GM18505 (cell line): ENCODE measurements around the gene TNPO3.
"Not testable (repeated sequence)": the region's sequence is repeated elsewhere in the genome, so short reads cannot be mapped to it uniquely, and the experiment has no call there.

Experiments used
- ATAC-seq: cut with Tn5 transposase; IDR thresholded peaks from one replicate; pipeline ENCODE4 v1.9.1; 2021; ENCODE audit not compliant: unreplicated experiment
- POLR2A ChIP-seq: IDR thresholded peaks from 4 replicates; pipeline ENCODE4 v1.6.1; 2011; ENCODE audit warnings: borderline replicate concordance; ENCODE audit not compliant: insufficient read depth, insufficient read length; ENCODE audit errors: extremely low read depth

Gene TNPO3

GRCh38 chr7:129055861-129056464, 1.1 kb upstream of the TNPO3 start:
- ATAC-seq: no peak
- TF ChIP-seq POLR2A: no peak

DNA sequence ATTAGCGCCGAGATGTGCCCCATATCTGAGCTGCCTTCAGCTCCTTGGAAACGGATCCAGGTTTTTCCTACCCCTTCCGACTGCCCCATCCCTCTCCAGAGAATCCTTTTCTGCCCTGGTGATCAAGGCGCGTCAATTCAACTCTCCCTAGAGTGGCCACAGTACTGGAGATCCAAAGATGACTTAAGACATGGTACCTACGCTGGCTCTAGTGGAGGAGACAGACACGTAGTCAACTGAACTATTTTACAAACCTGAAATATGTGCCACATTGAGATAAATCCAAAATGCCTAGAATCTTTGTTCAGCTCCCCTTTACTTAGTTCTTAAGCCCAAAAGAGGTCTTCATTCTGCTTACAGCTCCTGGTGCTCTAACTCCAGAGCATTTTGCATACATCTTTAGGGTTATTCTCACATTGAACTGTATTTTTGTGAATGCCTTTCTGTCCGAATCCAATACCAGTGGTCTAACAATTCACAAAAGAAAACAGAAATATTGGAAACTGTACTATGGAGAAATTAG, 444 bp upstream of the TNPO3 start:
- ATAC-seq: peak; percentile 23
- no peak for TF ChIP-seq POLR2A

- TF ChIP-seq POLR2A: no peak
- ATAC-seq: no peak
These were observed 923 bp downstream of the TNPO3 start for GRCh38 chr7:129053938-129054437.

GRCh38 chr7:129052441-129052840, 2.5 kb downstream of the TNPO3 start:
- TF ChIP-seq POLR2A: no peak
- ATAC-seq: no peak

- not testable (repeated sequence) for ATAC-seq
These were observed 3.5 kb downstream of the TNPO3 start for GRCh38 chr7:129051459-129051858.

GRCh38 chr7:129047761-129048160, 7.2 kb downstream of the TNPO3 start:
- no peak for ATAC-seq
- no peak for TF ChIP-seq POLR2A

GRCh38 chr7:129045682-129046081, 9.2 kb downstream of the TNPO3 start:
- ATAC-seq: no peak
- TF ChIP-seq POLR2A: no peak

DNA sequence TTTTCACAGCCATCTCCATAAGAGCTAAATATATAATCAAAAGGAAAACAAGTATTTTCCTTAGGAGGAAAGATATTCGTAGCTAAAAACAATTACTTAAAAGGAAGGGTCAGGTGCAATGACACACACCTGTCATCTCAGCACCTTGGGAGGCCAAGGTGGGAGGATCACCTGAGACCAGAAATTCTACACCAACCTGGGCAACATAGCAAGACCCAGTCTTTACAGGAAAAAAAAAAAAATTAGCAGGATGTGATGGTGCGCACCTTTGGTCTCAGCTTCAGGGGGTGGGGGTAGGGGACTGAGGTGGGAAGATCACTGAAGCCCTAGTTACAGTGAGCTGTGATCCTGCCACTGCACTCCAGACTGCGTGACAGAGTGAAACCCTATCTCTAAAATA, 11.9 kb downstream of the TNPO3 start:
- ATAC-seq: no peak
- TF ChIP-seq POLR2A: no peak

DNA sequence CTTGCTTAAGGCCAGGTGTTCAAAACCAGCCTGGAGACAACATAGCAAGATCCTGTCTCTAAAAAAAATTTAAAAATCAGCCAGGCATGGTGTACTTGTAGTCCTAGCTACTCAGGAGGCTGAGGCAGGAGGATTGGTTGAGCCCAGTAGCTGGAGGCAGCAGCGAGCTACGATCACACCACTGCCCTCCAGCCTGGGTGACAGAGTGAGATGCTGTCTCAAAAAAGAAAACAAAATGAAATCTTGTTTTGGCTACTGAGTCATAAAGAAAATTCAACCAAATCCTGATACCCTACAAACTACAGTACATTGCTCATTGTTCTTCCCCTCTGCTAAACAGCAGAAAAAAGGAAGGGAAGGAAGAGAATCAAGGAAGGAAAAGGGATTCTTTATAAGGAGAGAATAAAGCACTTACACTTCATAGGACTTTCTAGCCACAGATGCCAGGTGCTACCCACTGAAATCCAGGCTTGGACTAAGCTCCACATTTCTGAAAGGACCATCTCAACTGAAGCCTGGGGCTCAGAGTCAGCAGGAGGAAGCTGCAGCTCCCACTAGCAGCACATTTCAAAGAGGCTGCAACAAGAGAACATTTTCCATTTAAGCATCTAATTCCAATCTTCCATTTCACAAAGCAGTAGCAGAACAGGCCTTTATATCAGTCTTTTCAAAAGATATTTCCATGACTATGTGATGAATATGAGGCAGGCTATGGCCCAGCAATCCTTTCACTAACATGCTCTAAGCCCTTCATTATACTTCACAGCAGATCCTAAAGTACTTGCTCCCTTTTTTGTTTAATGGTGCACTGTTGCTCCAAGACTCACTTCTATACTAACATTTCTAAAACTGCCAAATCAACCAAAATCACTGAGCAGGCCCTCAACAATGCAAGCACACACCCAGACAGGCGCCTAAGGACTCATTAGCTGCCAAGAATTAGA, 13.5 kb downstream of the TNPO3 start:
- no peak for TF ChIP-seq POLR2A
- ATAC-seq: no peak

DNA sequence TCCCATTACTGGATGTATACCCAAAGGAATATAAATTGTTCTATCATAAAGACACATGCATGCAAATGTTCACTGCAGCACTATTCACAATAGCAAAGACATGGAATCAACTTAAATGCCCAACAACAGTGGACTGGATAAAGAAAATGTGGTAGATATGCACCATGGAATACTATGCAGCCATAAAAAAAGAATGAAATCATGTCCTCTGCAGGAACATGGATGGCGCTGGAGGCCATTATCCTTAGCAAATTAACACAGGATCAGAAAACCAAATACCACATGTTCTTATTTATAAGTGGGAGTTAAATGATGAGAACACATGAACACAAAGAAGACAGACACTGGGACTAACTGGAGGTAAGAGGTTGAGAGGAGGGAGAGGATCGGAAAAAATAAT, 16.4 kb downstream of the TNPO3 start:
- not testable (repeated sequence) for ATAC-seq

GRCh38 chr7:129037585-129037984, 17.3 kb downstream of the TNPO3 start:
- TF ChIP-seq POLR2A: no peak
- ATAC-seq: no peak

- no peak for ATAC-seq
- no peak for TF ChIP-seq POLR2A
These were observed 22.9 kb downstream of the TNPO3 start for GRCh38 chr7:129032017-129032416.

- no peak for TF ChIP-seq POLR2A
- ATAC-seq: no peak
These were observed 24.5 kb downstream of the TNPO3 start for GRCh38 chr7:129030440-129030839.

- no peak for TF ChIP-seq POLR2A
- no peak for ATAC-seq
These were observed 30.8 kb downstream of the TNPO3 start for GRCh38 chr7:129024125-129024524.
